GM21423 (cell line): ENCODE data around the gene PDE4D.

Source experiments
- ATAC-seq: cut with Tn5 transposase; IDR thresholded peaks from one replicate; pipeline ENCODE4 v1.9.1; 2021; ENCODE audit warnings: mild to moderate bottlenecking, moderate library complexity; ENCODE audit not compliant: unreplicated experiment

Gene PDE4D

DNA sequence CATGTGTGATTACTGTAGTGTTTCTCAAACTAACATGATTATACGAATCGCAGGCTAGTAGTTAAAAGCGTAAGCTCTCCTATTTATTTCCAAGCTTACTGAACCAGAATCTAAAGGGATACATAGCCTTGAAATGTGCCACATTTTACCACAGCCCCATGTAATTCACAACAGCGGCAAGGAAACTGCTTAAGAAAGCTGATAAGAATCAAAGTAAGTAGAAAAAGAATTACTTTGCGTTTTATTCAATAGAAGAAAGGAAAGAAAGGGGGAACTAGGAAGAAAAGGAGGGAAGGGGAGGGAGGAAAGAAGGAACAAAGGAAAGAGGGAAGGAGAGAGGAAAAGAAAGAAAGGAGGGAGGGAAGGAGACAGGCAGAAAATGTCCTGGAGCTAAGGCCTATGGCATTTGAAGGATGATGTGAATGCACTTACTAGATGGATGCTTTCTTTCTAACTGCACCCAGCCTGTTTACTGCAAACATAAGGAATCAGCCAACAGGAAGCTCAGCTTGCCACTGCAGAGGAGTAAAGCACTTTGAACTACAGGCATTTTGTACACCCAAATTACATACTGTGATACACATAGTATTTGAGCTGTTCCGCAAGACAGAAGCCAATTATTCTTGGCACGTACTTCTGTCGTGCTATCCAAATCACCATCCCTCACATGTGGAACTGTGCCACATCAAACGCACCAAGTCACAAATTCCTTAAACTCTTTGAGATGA, 789.0 kb downstream of the PDE4D start:
- no peak for ATAC-seq

GRCh38 chr5:59103303-59103702, 790.2 kb downstream of the PDE4D start:
- no peak for ATAC-seq

DNA sequence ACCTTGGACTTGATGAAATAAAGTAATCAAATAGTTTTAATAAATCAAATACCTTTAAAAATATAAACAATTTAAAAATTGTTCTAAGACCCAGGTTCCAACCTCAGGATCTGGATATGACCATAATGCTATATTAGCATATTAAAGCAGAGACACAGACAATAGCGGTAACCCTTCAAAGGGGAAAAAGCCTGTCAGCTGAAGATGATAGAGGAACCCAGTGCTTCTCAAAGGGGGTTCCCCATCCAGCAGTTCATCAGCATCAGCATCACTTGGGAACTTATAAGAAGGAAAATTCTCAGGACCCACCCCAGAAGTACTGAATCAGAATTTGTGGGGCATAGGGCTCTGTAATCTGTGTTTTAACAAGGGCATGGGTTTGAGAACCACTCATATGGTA, 791.1 kb downstream of the PDE4D start:
- no peak for ATAC-seq

DNA sequence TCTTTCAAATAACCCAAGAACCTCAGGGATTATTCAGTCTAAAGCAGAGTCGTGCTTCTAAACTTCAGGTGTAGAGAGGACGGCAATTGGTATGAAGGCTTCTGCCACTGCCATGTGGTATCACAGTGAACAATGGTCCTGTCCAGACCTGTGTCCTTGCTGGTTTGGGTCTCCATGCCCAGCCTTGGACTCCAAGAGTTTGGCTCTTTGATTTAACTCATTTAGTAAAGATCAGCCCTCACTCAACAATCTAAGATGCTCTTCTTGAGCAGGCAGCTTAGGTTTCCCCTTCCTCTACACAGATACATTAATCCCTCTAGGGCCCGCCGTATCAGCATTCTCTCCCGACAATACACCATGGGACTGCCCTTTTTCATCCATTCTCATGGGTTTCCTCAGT, 792.7 kb downstream of the PDE4D start:
- no peak for ATAC-seq

GRCh38 chr5:59099995-59100345, 793.6 kb downstream of the PDE4D start:
- no peak for ATAC-seq

- ATAC-seq, result peak; percentile 78
These were observed 794.1 kb downstream of the PDE4D start for GRCh38 chr5:59099270-59099994.

- no peak for ATAC-seq
These were observed 794.8 kb downstream of the PDE4D start for GRCh38 chr5:59098743-59099142.

DNA sequence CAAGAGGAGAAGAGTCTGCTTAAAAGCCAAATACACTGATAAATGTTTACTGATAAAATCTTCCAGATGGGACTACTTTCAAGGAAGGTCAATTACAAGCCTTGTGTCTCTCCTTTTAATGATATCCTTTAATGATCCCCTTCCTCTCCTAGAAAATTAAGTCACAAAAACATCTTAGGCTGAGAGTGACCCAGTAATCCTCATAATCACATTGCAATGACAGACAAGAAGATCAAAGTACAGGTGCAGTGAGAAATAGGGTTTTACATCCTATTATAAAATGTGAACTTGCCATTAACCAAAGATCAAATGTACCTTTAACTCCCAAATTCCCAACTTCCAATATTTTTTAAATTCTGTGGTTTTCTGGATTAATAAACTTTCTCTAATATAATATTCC, 795.8 kb downstream of the PDE4D start:
- no peak for ATAC-seq

- ATAC-seq, result no peak
These were observed 796.4 kb downstream of the PDE4D start for GRCh38 chr5:59097116-59097515.

- no peak for ATAC-seq
These were observed 798.0 kb downstream of the PDE4D start for GRCh38 chr5:59095480-59095879.

DNA sequence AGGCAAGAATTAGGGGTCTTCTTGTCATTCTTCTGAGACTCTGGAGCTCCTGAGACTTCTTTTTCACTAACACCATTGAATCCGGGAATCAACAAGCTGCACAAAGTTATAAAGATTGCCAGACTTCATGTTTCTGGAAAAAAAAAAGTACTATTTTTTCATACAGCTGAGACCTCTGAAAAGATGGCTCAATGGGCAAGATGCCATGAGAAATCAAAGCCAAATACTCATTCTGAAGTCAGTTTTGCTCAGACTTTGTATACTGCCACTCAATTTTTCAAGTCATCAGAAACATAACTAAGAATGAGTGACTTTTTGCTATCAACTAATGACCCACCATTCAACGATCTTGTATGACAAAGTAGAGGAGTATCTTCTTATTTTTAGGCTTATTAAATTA, 798.7 kb downstream of the PDE4D start:
- no peak for ATAC-seq

DNA sequence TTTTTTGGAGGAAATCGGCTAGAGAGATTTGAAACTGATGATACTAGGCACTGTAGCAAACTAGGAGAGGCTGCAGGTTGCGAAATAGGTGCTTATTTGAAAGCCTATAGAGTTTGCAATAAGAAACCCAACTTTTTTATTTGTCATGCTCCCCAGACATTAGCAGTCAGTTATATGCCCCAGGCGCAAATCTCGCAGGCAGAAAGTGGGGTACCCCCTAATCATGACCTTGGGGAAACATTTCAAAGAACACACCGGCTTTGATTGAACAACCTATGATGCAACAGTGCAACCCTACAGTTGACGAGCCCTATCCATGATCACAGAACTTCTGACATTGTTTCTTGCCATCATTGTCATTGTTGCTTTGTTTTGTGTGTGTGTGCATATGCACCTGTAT, 800.2 kb downstream of the PDE4D start:
- no peak for ATAC-seq

GRCh38 chr5:59092758-59093157, 800.8 kb downstream of the PDE4D start:
- no peak for ATAC-seq

- ATAC-seq, result no peak
These were observed 801.6 kb downstream of the PDE4D start for GRCh38 chr5:59091965-59092364.

GRCh38 chr5:59090323-59090722, 803.2 kb downstream of the PDE4D start:
- no peak for ATAC-seq

DNA sequence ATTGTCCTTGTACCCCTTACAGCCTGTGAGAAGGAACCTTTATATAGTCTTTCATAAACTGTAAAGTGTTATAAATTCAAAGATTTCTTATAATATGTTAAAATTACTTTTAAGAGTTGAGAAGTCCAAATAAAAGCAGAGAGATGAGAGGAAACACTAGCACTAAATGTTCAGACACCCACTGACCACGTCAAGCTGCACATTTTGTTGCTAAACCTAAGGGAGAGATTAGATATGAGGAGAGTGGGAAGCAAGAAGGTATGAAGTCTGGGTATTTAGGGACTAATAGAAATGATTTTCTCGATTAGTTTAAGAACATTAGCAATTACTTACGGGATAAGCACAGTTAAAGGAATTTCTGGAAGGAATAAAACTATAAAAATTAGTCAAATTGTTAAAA, 803.8 kb downstream of the PDE4D start:
- ATAC-seq, result no peak

DNA sequence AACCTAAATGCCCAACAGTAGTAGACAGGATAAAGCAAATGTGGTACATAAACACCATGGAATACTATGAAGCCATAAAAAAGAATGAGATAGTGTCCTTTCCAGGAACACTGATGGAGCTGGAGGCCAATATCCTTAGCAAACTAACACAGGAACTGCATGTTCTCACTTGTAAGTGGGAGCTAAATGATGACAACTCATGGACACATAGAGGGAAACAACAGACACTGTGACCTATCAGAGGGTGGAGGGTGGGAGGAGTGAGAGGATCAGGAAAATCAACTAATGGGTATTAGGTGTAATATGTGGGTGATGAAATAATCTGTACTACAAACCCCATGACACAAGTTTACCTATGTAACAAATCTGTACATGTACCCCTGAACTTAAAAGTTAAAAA, 805.0 kb downstream of the PDE4D start:
- ATAC-seq, result no peak

DNA sequence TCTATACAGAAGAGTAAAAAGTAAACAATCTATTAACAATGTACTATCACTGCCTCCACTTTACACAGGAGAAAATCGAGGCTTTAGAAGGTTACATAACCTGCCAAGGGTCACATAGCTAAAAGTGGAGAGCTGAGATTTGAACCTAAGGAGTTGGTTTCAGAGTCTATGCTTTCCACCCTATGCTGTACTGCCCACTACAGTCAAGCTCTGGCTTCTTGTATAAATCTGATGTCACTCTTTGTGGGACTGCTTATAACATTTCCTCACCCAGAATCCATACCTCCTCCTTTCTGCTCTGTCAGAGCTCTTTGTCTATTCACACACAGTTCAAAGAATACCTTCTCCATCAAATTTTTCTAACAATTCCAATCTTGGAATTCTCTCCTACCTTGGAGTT, 807.5 kb downstream of the PDE4D start:
- no peak for ATAC-seq

DNA sequence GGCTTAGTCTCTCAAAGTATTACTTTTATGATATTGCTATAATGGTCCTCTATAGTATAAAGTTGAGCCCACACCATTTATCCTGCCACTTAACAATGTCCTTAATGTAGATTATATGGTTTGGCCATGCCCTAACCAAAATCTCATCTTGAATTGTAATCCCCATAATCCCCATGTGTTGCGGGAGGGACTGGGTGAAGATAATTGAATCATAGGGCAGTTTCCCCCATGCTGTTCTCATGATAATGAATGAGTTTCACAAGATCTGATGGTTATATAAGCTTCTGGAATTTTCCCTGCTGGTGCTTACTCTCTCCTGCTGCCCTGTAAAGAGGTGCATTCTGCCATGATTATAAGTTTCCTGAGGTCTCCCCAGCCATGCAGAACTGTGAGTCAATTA, 811.8 kb downstream of the PDE4D start:
- ATAC-seq, result no peak

- no peak for ATAC-seq
These were observed 813.6 kb downstream of the PDE4D start for GRCh38 chr5:59079622-59080620.

- ATAC-seq, result no peak
These were observed 821.6 kb downstream of the PDE4D start for GRCh38 chr5:59071755-59072549.
